AG04449 (cell line): Measurements from ENCODE around the gene MRPL54.
"Not testable (repeated sequence)": the region's sequence is repeated elsewhere in the genome, so short reads cannot be mapped to it uniquely, and the experiment has no call there.

Experiments used
- CTCF ChIA-PET: fragments of 350-600 bp; formaldehyde crosslinking; extraction: SDS; loops from one replicate; lab custom pipeline; 2021; ENCODE audit warnings: antibody characterized with exemption; lab: Yijun Ruan, JAX
- POLR2A ChIA-PET: fragments of 400-600, 350-600 bp; formaldehyde crosslinking; extraction: SDS; loops from one replicate; lab custom pipeline; 2020; ENCODE audit warnings: antibody characterized with exemption, inconsistent platforms; lab: Yijun Ruan, JAX
- DNase-seq: peaks from one replicate; pipeline ENCODE4 v3.0.0-alpha.2; 2010; ENCODE audit warnings: low read depth, low spot score
- H3K4me3 ChIP-seq: 2 replicates; pipeline ENCODE4 v1.5.1; 2011; ENCODE audit warnings: low read depth, mild to moderate bottlenecking, control low read depth, low read length
- CTCF ChIP-seq: IDR thresholded peaks from one replicate; pipeline ENCODE4 v1.5.1; 2011; ENCODE audit warnings: mild to moderate bottlenecking, moderate library complexity, low read length, control low read depth, inconsistent platforms; ENCODE audit not compliant: insufficient read depth; ENCODE audit errors: missing control alignments

MRPL54 gene

GRCh38 chr19:3759482-3760254 is 2.8 kb upstream of the MRPL54 start:
- H3K4me3 ChIP-seq = no peak overlapping the region
- TF ChIP-seq CTCF = no peak
- ChIA-PET CTCF (interaction anchor here (2.3 kb wide), 1 partner anchor 9 kb away, joined by 5 read pairs; no protein-coding TSS in a partner anchor), POLR2A (no interaction called here)
- DNase-seq = no peak

DNA sequence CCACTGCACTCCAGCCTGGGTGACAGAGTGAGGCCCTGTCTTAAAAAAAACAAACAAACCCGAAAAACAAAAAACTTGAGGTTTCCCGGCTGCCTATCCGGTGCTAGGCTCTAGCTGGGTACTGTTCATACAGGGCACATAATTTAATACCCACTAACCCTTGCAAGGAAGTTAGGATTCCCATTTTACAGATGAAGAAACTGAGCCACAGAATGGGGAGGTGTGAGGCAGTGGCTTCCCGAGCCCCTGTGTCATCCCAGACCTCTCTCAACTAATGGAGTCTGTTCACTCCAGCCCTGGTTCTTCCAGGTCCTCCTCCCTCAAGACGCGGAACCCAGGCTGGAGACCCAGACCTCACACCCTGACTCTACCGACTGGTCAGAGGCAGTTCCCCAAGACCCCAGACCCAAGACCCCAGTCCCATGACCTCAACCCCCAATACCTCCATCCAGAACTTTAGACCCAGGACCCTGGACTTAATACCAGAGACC is 1.6 kb upstream of the MRPL54 start:
- no peak for TF ChIP-seq CTCF
- POLR2A ChIA-PET = interaction anchor here (0.8 to 2.4 kb wide), 2 partner anchors 20 to 208 kb away, joined by 3 to 11 read pairs; no protein-coding TSS in a partner anchor
- DNase-seq = no peak

GRCh38 chr19:3761382-3762129 is 926 bp upstream of the MRPL54 start, which contains the start of gene APBA3:
APBA3 (minus strand) TSS chr19:3761692; CDS start chr19:3760264, 1,428 bp downstream.
- DNase-seq = peak; percentile 31
- ChIA-PET POLR2A (interaction anchor here (0.8 to 2.4 kb wide), 2 partner anchors 21 to 208 kb away, joined by 3 to 11 read pairs; no protein-coding TSS in a partner anchor), CTCF (interaction anchor here (0.7 to 2.7 kb wide), 14 partner anchors 10 to 154 kb away, joined by 3 to 33 read pairs (median 4); partner anchors contain the start of genes PIP5K1C and RAX2)
- TF ChIP-seq CTCF = peak; percentile 87
- peak within 1 kb of the TSS; percentile 94 for H3K4me3 ChIP-seq

More for the DNA sequence above, 1.6 kb upstream of the MRPL54 start:
- CTCF ChIA-PET = interaction anchor here (0.8 to 2.7 kb wide), 6 partner anchors 10 to 65 kb away, joined by 4 to 33 read pairs (median 6); no protein-coding TSS in a partner anchor
- H3K4me3 ChIP-seq = peak overlapping the region; percentile 86

GRCh38 chr19:3762130-3762473 is 380 bp upstream of the MRPL54 start:
- no peak overlapping the region for H3K4me3 ChIP-seq
- no peak for DNase-seq
- ChIA-PET CTCF (interaction anchor here (0.7 to 2.7 kb wide), 14 partner anchors 9 to 154 kb away, joined by 3 to 33 read pairs (median 4); partner anchors contain the start of genes PIP5K1C and RAX2), POLR2A (interaction anchor here (0.8 to 2.4 kb wide), 3 partner anchors 21 to 223 kb away, joined by 3 to 11 read pairs (median 5); partner anchors contain the start of gene EEF2)
- no peak for TF ChIP-seq CTCF

DNA sequence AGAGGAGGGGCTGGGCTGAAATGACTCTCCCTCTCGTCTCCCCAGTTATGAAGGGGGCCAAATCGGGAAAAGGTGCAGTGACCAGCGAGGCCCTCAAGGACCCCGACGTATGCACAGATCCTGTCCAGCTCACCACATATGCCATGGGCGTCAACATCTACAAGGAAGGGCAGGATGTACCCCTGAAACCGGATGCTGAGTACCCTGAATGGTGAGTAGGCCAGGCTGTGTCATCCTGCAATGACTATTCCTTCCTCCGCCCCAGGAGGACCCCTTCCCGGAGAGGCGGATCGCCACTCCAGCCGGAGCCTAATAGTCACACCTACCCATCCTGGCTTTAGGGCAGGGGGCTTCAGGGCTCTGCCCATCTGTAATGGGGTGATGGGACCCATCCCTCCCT is 2.6 kb downstream of the MRPL54 start:
- CTCF ChIA-PET = no interaction called here
- TF ChIP-seq CTCF = no peak
- H3K4me3 ChIP-seq = no peak overlapping the region
- POLR2A ChIA-PET = no interaction called here
- DNase-seq = no peak

GRCh38 chr19:3765757-3766156 is 3.3 kb downstream of the MRPL54 start:
- H3K4me3 ChIP-seq, DNase-seq, CTCF ChIA-PET, POLR2A ChIA-PET: not testable (repeated sequence)
